A673 (cell line): ENCODE results near the gene PEX7.

ENCODE experiments used
- CTCF ChIP-seq: fragments of 300-800, 200-600 bp; sonication (generic); conservative IDR thresholded peaks from 2 replicates; pipeline ENCODE4 v1.5.1; 2017; ENCODE audit warnings: low read depth, mild to moderate bottlenecking, antibody characterized with exemption, low read length, moderate library complexity, mixed read lengths
- EZH2 ChIP-seq: fragments of 200-600 bp; sonication (generic); IDR thresholded peaks from 2 replicates; pipeline ENCODE4 v1.6.1; 2017; ENCODE audit warnings: borderline replicate concordance, low read depth, mild to moderate bottlenecking, mixed read lengths, antibody characterized with exemption, low read length; ENCODE audit not compliant: poor library complexity, severe bottlenecking

GRCh38 chr6:136921381-136921935, 99.1 kb downstream of the PEX7 start:
- peak; percentile 56 for TF ChIP-seq EZH2
- no peak for TF ChIP-seq CTCF
